Measurements from ENCODE around the gene CDKN2A. TPM values are rescaled to one million over a fixed set of nuclear protein-coding genes. Genes with fewer than 3 reads are reported as not detected.

CDKN2A gene
- total and polyA plus RNA-seq, 7 experiments from 2014 or later: 0.43 to 21.7 (median 0.95) TPM; not detected in 2

- Histone ChIP-seq H3K27ac (ENCODE audit: low read depth, low read length) (no peak overlapping the region), H3K4me1 (ENCODE audit: control insufficient read depth in 2 of 2, insufficient read depth in 2 of 2, low read length in 2 of 2) (peaks cover 14 to 17% of the 10 kb centered on the region in 2 donors), H3K4me3 (ENCODE audit: low read length) (no peak overlapping the region), H3K36me3 (ENCODE audit: control insufficient read depth in 2 of 3, insufficient read depth in 3 of 3, low read length in 3 of 3) (no peaks in the 10 kb centered on the region), H3K9me3 (ENCODE audit: control insufficient read depth in 2 of 3, low read length in 3 of 3) (peaks cover 0 to 32% (median 5%) of the 10 kb centered on the region in 3 experiments), H3K27me3 (ENCODE audit: control insufficient read depth in 2 of 2, insufficient read depth in 2 of 2, low read length in 2 of 2) (peaks cover 74 to 87% of the 10 kb centered on the region in 2 donors)
- peak overlapping the region in 4 of 10 donors; percentile 24 to 55 (median 30) for H3K4me3 Mint-ChIP-seq
- DNase-seq (no peak), ATAC-seq (no peak)
- POLR2A ChIA-PET: interaction anchor here (0.8 kb wide), 1 partner anchor 44 kb away, joined by 3 read pairs; no protein-coding TSS in a partner anchor
- peaks cover 8 to 82% (median 50%) of the 10 kb centered on the region in 11 donors for H3K9me3 Mint-ChIP-seq
- CTCF ChIA-PET: no interaction called here
- peaks cover 0 to 29% (median 25%) of the 10 kb centered on the region in 5 donors for H3K36me3 Mint-ChIP-seq
- H3K27me3 Mint-ChIP-seq: peaks cover 94 to 97% (median 96%) of the 10 kb centered on the region in 5 donors
- peaks cover 11 to 43% (median 32%) of the 10 kb centered on the region in 7 donors for H3K4me1 Mint-ChIP-seq
- H3K27ac Mint-ChIP-seq: peak overlapping the region in 5 of 9 donors; percentile 46 to 86 (median 71)
- intact Hi-C loops (cut with micrococcal nuclease): loop anchor here (1.0 to 5.0 kb wide), 6 partner anchors 24 to 1852 kb away; partner anchors contain the start of genes CDKN2A (in 1 of the 2), CDKN2B (in 1 of the 2), CDKN2B-AS1 (in 1 of the 2) and MTAP (in 1 of the 2)
Measured at GRCh38 chr9:21969951-21970799, 24.0 kb downstream of the CDKN2A start.

GRCh38 chr9:21969011-21969940, 24.9 kb downstream of the CDKN2A start:
- ChIA-PET CTCF (no interaction called here), POLR2A (no interaction called here)
- peaks cover 0 to 37% (median 5%) of the 10 kb centered on the region in 3 experiments for H3K9me3 ChIP-seq (ENCODE audit: control insufficient read depth in 2 of 3, low read length in 3 of 3)
- H3K4me1 ChIP-seq (ENCODE audit: control insufficient read depth in 2 of 2, insufficient read depth in 2 of 2, low read length in 2 of 2): peaks cover 11 to 21% of the 10 kb centered on the region in 2 donors
- H3K27ac ChIP-seq (ENCODE audit: low read depth, low read length): no peak overlapping the region
- H3K36me3 ChIP-seq (ENCODE audit: control insufficient read depth in 2 of 3, insufficient read depth in 3 of 3, low read length in 3 of 3): no peaks in the 10 kb centered on the region
- Mint-ChIP-seq H3K4me3 (peak overlapping the region in 9 of 10 donors; percentile 2 to 77 (median 54)), H3K36me3 (peaks cover 0 to 31% (median 24%) of the 10 kb centered on the region in 5 donors), H3K27me3 (peaks cover 94 to 97% (median 96%) of the 10 kb centered on the region in 5 donors), H3K9me3 (peaks cover 8 to 87% (median 50%) of the 10 kb centered on the region in 11 donors), H3K4me1 (peaks cover 11 to 44% (median 32%) of the 10 kb centered on the region in 7 donors), H3K27ac (peak overlapping the region in 7 of 9 donors; percentile 62 to 89 (median 79))
- no peak for DNase-seq
- intact Hi-C loops (cut with micrococcal nuclease): loop anchor here (1.0 to 5.0 kb wide), 4 partner anchors 25 to 137 kb away; partner anchors contain the start of genes CDKN2A (in 1 of the 2), CDKN2B (in 1 of the 2) and CDKN2B-AS1 (in 1 of the 2)
- ATAC-seq: no peak
- H3K4me3 ChIP-seq (ENCODE audit: low read length): no peak overlapping the region
- peaks cover 74 to 88% of the 10 kb centered on the region in 2 donors for H3K27me3 ChIP-seq (ENCODE audit: control insufficient read depth in 2 of 2, insufficient read depth in 2 of 2, low read length in 2 of 2)

GRCh38 chr9:21968331-21969010, 25.7 kb downstream of the CDKN2A start:
- H3K27ac Mint-ChIP-seq: peak overlapping the region in 8 of 9 donors; percentile 58 to 89 (median 79)
- Histone ChIP-seq H3K27me3 (ENCODE audit: control insufficient read depth in 2 of 2, insufficient read depth in 2 of 2, low read length in 2 of 2) (peaks cover 72 to 88% of the 10 kb centered on the region in 2 donors), H3K9me3 (ENCODE audit: control insufficient read depth in 2 of 3, low read length in 3 of 3) (peaks cover 0 to 37% (median 5%) of the 10 kb centered on the region in 3 experiments), H3K4me3 (ENCODE audit: low read length) (no peak overlapping the region), H3K27ac (ENCODE audit: low read depth, low read length) (no peak overlapping the region), H3K36me3 (ENCODE audit: control insufficient read depth in 2 of 3, insufficient read depth in 3 of 3, low read length in 3 of 3) (no peaks in the 10 kb centered on the region), H3K4me1 (ENCODE audit: control insufficient read depth in 2 of 2, insufficient read depth in 2 of 2, low read length in 2 of 2) (peaks cover 10 to 18% of the 10 kb centered on the region in 2 donors)
- peaks cover 9 to 90% (median 50%) of the 10 kb centered on the region in 11 donors for H3K9me3 Mint-ChIP-seq
- peaks cover 93 to 97% (median 96%) of the 10 kb centered on the region in 5 donors for H3K27me3 Mint-ChIP-seq
- DNase-seq (peak in 2 of 9 donors; percentile 16 to 43), ATAC-seq (no peak)
- POLR2A ChIA-PET: interaction anchor here (0.9 kb wide), 1 partner anchor 8 kb away, joined by 3 read pairs; no protein-coding TSS in a partner anchor
- H3K4me1 Mint-ChIP-seq: peaks cover 11 to 40% (median 29%) of the 10 kb centered on the region in 7 donors
- H3K4me3 Mint-ChIP-seq: peak overlapping the region in 9 of 10 donors; percentile 2 to 77 (median 56)
- H3K36me3 Mint-ChIP-seq: peaks cover 0 to 32% (median 26%) of the 10 kb centered on the region in 5 donors
- CTCF ChIA-PET: no interaction called here
- intact Hi-C loops (cut with micrococcal nuclease): loop anchor here (1.0 to 5.0 kb wide), 4 partner anchors 26 to 136 kb away; partner anchors contain the start of genes CDKN2A (in 1 of the 2), CDKN2B (in 1 of the 2) and CDKN2B-AS1 (in 1 of the 2)

GRCh38 chr9:21967702-21968101, 26.5 kb downstream of the CDKN2A start:
- Histone ChIP-seq H3K9me3 (ENCODE audit: control insufficient read depth in 2 of 3, low read length in 3 of 3) (peaks cover 0 to 37% (median 5%) of the 10 kb centered on the region in 3 experiments), H3K27ac (ENCODE audit: low read depth, low read length) (no peak overlapping the region), H3K4me1 (ENCODE audit: control insufficient read depth in 2 of 2, insufficient read depth in 2 of 2, low read length in 2 of 2) (peaks cover 10 to 18% of the 10 kb centered on the region in 2 donors), H3K4me3 (ENCODE audit: low read length) (no peak overlapping the region), H3K27me3 (ENCODE audit: control insufficient read depth in 2 of 2, insufficient read depth in 2 of 2, low read length in 2 of 2) (peaks cover 73 to 85% of the 10 kb centered on the region in 2 donors), H3K36me3 (ENCODE audit: control insufficient read depth in 2 of 3, insufficient read depth in 3 of 3, low read length in 3 of 3) (no peaks in the 10 kb centered on the region)
- H3K9me3 Mint-ChIP-seq: peaks cover 9 to 95% (median 53%) of the 10 kb centered on the region in 11 donors
- H3K36me3 Mint-ChIP-seq: peaks cover 0 to 32% (median 24%) of the 10 kb centered on the region in 5 donors
- ChIA-PET POLR2A (interaction anchor here (0.9 kb wide), 1 partner anchor 9 kb away, joined by 3 read pairs; no protein-coding TSS in a partner anchor), CTCF (no interaction called here)
- ATAC-seq: no peak
- peak overlapping the region in 7 of 9 donors; percentile 6 to 86 (median 82) for H3K27ac Mint-ChIP-seq
- peaks cover 11 to 38% (median 29%) of the 10 kb centered on the region in 7 donors for H3K4me1 Mint-ChIP-seq
- H3K27me3 Mint-ChIP-seq: peaks cover 93 to 97% (median 96%) of the 10 kb centered on the region in 5 donors
- H3K4me3 Mint-ChIP-seq: peak overlapping the region in 3 of 10 donors; percentile 59 to 66 (median 59)
- intact Hi-C loops (cut with micrococcal nuclease): loop anchor here (1.0 to 5.0 kb wide), 5 partner anchors 8 to 135 kb away; partner anchors contain the start of gene CDKN2B (in 1 of the 2)
- no peak for DNase-seq

- Histone ChIP-seq H3K27ac (ENCODE audit: low read depth, low read length) (no peak overlapping the region), H3K4me1 (ENCODE audit: control insufficient read depth in 2 of 2, insufficient read depth in 2 of 2, low read length in 2 of 2) (peaks cover 10 to 18% of the 10 kb centered on the region in 2 donors), H3K36me3 (ENCODE audit: control insufficient read depth in 2 of 3, insufficient read depth in 3 of 3, low read length in 3 of 3) (no peaks in the 10 kb centered on the region), H3K27me3 (ENCODE audit: control insufficient read depth in 2 of 2, insufficient read depth in 2 of 2, low read length in 2 of 2) (peaks cover 68 to 79% of the 10 kb centered on the region in 2 donors), H3K4me3 (ENCODE audit: low read length) (no peak overlapping the region), H3K9me3 (ENCODE audit: control insufficient read depth in 2 of 3, low read length in 3 of 3) (peaks cover 0 to 37% (median 5%) of the 10 kb centered on the region in 3 experiments)
- H3K27me3 Mint-ChIP-seq: peaks cover 91 to 96% (median 95%) of the 10 kb centered on the region in 5 donors
- peak overlapping the region in 7 of 9 donors; percentile 6 to 86 (median 73) for H3K27ac Mint-ChIP-seq
- H3K9me3 Mint-ChIP-seq: peaks cover 9 to 95% (median 53%) of the 10 kb centered on the region in 11 donors
- ATAC-seq (no peak), DNase-seq (no peak)
- peaks cover 0 to 32% (median 24%) of the 10 kb centered on the region in 5 donors for H3K36me3 Mint-ChIP-seq
- POLR2A ChIA-PET: no interaction called here
- peak overlapping the region in 3 of 10 donors; percentile 4 to 64 (median 27) for H3K4me3 Mint-ChIP-seq
- peaks cover 11 to 38% (median 29%) of the 10 kb centered on the region in 7 donors for H3K4me1 Mint-ChIP-seq
- intact Hi-C loops (cut with micrococcal nuclease): loop anchor here (1.0 to 5.0 kb wide), 4 partner anchors 8 to 135 kb away; no protein-coding TSS in a partner anchor
- CTCF ChIA-PET: no interaction called here
Measured at GRCh38 chr9:21967169-21967568, 27.0 kb downstream of the CDKN2A start.
